Measurements from ENCODE around the gene MYEOV. TPM values are rescaled to one million over a fixed set of nuclear protein-coding genes. Genes with fewer than 3 reads are reported as not detected.

Gene MYEOV
- total and polyA plus RNA-seq, 9 of the 15 experiments (the other 6 are each of a cell fraction or from before 2014, with no cell fraction given): 10.2 to 133 (median 32.2) TPM

GRCh38 chr11:69257838-69258658 is 35.9 kb upstream of the MYEOV start:
- ChIA-PET POLR2A (interaction anchor here (0.6 to 1.4 kb wide), 4 partner anchors 13 to 821 kb away, joined by 3 to 4 read pairs (median 3); no protein-coding TSS in a partner anchor), CTCF (ENCODE audit: low intra/inter-chr PET ratio) (no interaction called here)
- H3K36me3 ChIP-seq (ENCODE audit: control insufficient read depth, insufficient read depth, low read length): no peaks in the 10 kb centered on the region
- H3K27ac ChIP-seq (ENCODE audit: extremely low read depth, low read depth, low read length): no peak overlapping the region
- TF ChIP-seq ZNF639 (CRISPR knock-in tag; conservative IDR thresholded peaks at IDR 0.05 in 1 of 2, IDR thresholded peaks at IDR 0.05 in 1 of 2) (no peak), MYC (IDR thresholded peaks at IDR 0.05; ENCODE audit: low read depth, low read length) (no peak), MYC (CRISPR knock-in tag; IDR thresholded peaks at IDR 0.05; ENCODE audit: borderline replicate concordance, low read depth) (no peak), ZBTB12 (CRISPR knock-in tag; IDR thresholded peaks at IDR 0.05) (no peak), SFPQ (IDR thresholded peaks at IDR 0.05; ENCODE audit: low read depth, low read length) (no peak), STAT6 (CRISPR knock-in tag; IDR thresholded peaks at IDR 0.05) (no peak), ZNF740 (CRISPR knock-in tag; IDR thresholded peaks at IDR 0.05) (no peak), ZNF740 (tag; IDR thresholded peaks at IDR 0.05) (no peak), PHF21A (IDR thresholded peaks at IDR 0.05; ENCODE audit: borderline replicate concordance, low read depth) (no peak), PTTG1 (tag; IDR thresholded peaks at IDR 0.05; ENCODE audit: low read depth) (no peak), NCOA2 (IDR thresholded peaks at IDR 0.05; ENCODE audit: partially characterized antibody in 2 of 2) (no peak)
- no peaks in the 10 kb centered on the region for H3K9me1 ChIP-seq (ENCODE audit: control insufficient read depth, insufficient read depth, low read length)
- FAIRE-seq: no peak
- no peak for ATAC-seq
- no peaks in the 10 kb centered on the region for H4K20me1 ChIP-seq (replicated peaks; ENCODE audit: control insufficient read depth, insufficient read depth, low read length)
- H3K9ac ChIP-seq (ENCODE audit: insufficient read depth in 1 of 2, low read depth in 2 of 2, low read length in 2 of 2): no peak overlapping the region
- no peaks in the 10 kb centered on the region for H3K4me1 ChIP-seq (replicated peaks in 1 of 2; ENCODE audit: control insufficient read depth in 2 of 2, insufficient read depth in 2 of 2, low read length in 2 of 2)
- WGBS (ENCODE audit: insufficient coverage, low coverage, missing lambda C conversion rate): 2% methylated on average over 6 of the region's 6 CpGs
- DNase-seq (ENCODE audit: extremely low read depth in 1 of 4, low spot score in 3 of 4): no peak
- intact Hi-C loops (cut with micrococcal nuclease) (no loop called here), in situ Hi-C loops (cut with MboI) (no loop called here)
- H3K4me3 ChIP-seq: no peak overlapping the region
- H3K4me2 ChIP-seq (ENCODE audit: insufficient read depth, low read length): no peak overlapping the region
- no TSS peak for BruUV-seq (replicated peaks)
- H2AFZ ChIP-seq (ENCODE audit: low read depth, low read length): no peak overlapping the region
- H3K27me3 ChIP-seq (ENCODE audit: control insufficient read depth in 2 of 2, insufficient read depth in 2 of 2, low read length in 2 of 2): peaks cover 0 to 10% of the 10 kb centered on the region in 2 experiments; a peak in 2 of 5 replicates
- no peaks in the 10 kb centered on the region; the same call in 1 of the 2 replicates for H3K9me3 ChIP-seq (replicated peaks; ENCODE audit: control insufficient read depth, insufficient read depth, low read depth, low read length)
- no peaks in the 10 kb centered on the region for H3K79me2 ChIP-seq (ENCODE audit: control insufficient read depth, insufficient read depth, low read length)

Data from K562 (cell line).